SK-N-SH treated with all-trans-retinoic acid at 6 μM for 48 hours (cell line): ENCODE results near the gene GPRIN3.

Experiments used
- ATAC-seq: fragments of 200-7000 bp; cut with Tn5 transposase; 3 replicates; pipeline ENCODE4 v1.9.1; 2020; ENCODE audit warnings: mild to moderate bottlenecking, moderate library complexity
- ARNTL ChIP-seq: fragments of 450-650 bp; formaldehyde crosslinking; IDR thresholded peaks from 2 replicates; pipeline ENCODE4 v1.5.0; 2020; ENCODE audit warnings: low read depth, mild to moderate bottlenecking, moderate library complexity, borderline replicate concordance
- BACH2 ChIP-seq: fragments of 250-450 bp; sonication (Bioruptor Pico); IDR thresholded peaks from 2 replicates; pipeline ENCODE4 v1.9.0; 2021; ENCODE audit warnings: mild to moderate bottlenecking, borderline replicate concordance
- CREB5 ChIP-seq: fragments of 250-450 bp; sonication (Bioruptor Pico); IDR thresholded peaks from 2 replicates; pipeline ENCODE4 v1.5.1; 2020; ENCODE audit warnings: low read depth, mild to moderate bottlenecking, moderate library complexity
- CSDC2 ChIP-seq: fragments of 250-450 bp; sonication (Bioruptor Pico); IDR thresholded peaks from 2 replicates; pipeline ENCODE4 v1.5.0; 2020; ENCODE audit warnings: mild to moderate bottlenecking, moderate library complexity
- CSRNP3 ChIP-seq: fragments of 250-450 bp; sonication (Bioruptor Pico); IDR thresholded peaks from 2 replicates; pipeline ENCODE4 v1.5.1; 2021; ENCODE audit warnings: mild to moderate bottlenecking, moderate library complexity
- ESRRG ChIP-seq: fragments of 250-450 bp; sonication (Bioruptor Pico); IDR thresholded peaks from 2 replicates; pipeline ENCODE4 v1.6.1; 2021; ENCODE audit warnings: mild to moderate bottlenecking
- GLIS3 ChIP-seq: fragments of 250-450 bp; sonication (Bioruptor Pico); IDR thresholded peaks from 2 replicates; pipeline ENCODE4 v1.5.0; 2020; ENCODE audit warnings: mild to moderate bottlenecking, moderate library complexity
- ISL1 ChIP-seq: fragments of 250-450 bp; sonication (Bioruptor Pico); IDR thresholded peaks from 2 replicates; pipeline ENCODE4 v2.1.2; 2022; ENCODE audit warnings: mild to moderate bottlenecking, moderate library complexity
- PATZ1 ChIP-seq: fragments of 250-450 bp; sonication (Bioruptor Pico); IDR thresholded peaks from 2 replicates; pipeline ENCODE4 v1.8.0; 2020; ENCODE audit warnings: mild to moderate bottlenecking, moderate library complexity, borderline replicate concordance
- POU6F1 ChIP-seq: fragments of 250-450 bp; sonication (Bioruptor Pico); IDR thresholded peaks from 2 replicates; pipeline ENCODE4 v1.8.0; 2021; ENCODE audit warnings: low read depth, mild to moderate bottlenecking, moderate library complexity, borderline replicate concordance
- PPARA ChIP-seq: fragments of 250-450 bp; sonication (Bioruptor Pico); IDR thresholded peaks from 2 replicates; pipeline ENCODE4 v1.5.0; 2020; ENCODE audit warnings: mild to moderate bottlenecking, borderline replicate concordance
- RARB ChIP-seq: fragments of 250-450 bp; sonication (Bioruptor Pico); IDR thresholded peaks from 2 replicates; pipeline ENCODE4 v1.8.0; 2021; ENCODE audit warnings: mild to moderate bottlenecking, moderate library complexity
- SNAI2 ChIP-seq: fragments of 250-450 bp; sonication (Bioruptor Pico); IDR thresholded peaks from 2 replicates; pipeline ENCODE4 v1.5.0; 2020; ENCODE audit warnings: mild to moderate bottlenecking, moderate library complexity
- TCF4 ChIP-seq: fragments of 250-450 bp; sonication (Bioruptor Pico); IDR thresholded peaks from 2 replicates; pipeline ENCODE4 v1.8.0; 2021; ENCODE audit warnings: mild to moderate bottlenecking, moderate library complexity, borderline replicate concordance
- TOX ChIP-seq: fragments of 250-450 bp; sonication (Bioruptor Pico); IDR thresholded peaks from 2 replicates; pipeline ENCODE4 v1.8.0; 2021; ENCODE audit warnings: mild to moderate bottlenecking, moderate library complexity, borderline replicate concordance
- TSHZ2 ChIP-seq: fragments of 250-450 bp; sonication (Bioruptor Pico); IDR thresholded peaks from 2 replicates; pipeline ENCODE4 v1.5.0; 2020; ENCODE audit warnings: mild to moderate bottlenecking, moderate library complexity
- ZC3H10 ChIP-seq: fragments of 250-450 bp; sonication (Bioruptor Pico); IDR thresholded peaks from 2 replicates; pipeline ENCODE4 v1.5.1; 2021; ENCODE audit warnings: mild to moderate bottlenecking, moderate library complexity
- ZNF70 ChIP-seq: fragments of 450-650 bp; formaldehyde crosslinking; IDR thresholded peaks from 2 replicates; pipeline ENCODE4 v1.5.0; 2020; ENCODE audit warnings: mild to moderate bottlenecking, moderate library complexity
- ZNF8 ChIP-seq: fragments of 450-650 bp; formaldehyde crosslinking; IDR thresholded peaks from 2 replicates; pipeline ENCODE4 v1.5.0; 2020; ENCODE audit warnings: mild to moderate bottlenecking, moderate library complexity

The GPRIN3 gene

GRCh38 chr4:89273741-89274141, 33.9 kb downstream of the GPRIN3 start:
- no peak for ATAC-seq
- TF ChIP-seq CREB5 (CRISPR knock-in tag) (no peak), GLIS3 (CRISPR knock-in tag) (no peak)
- TF ChIP-seq, all 23 proteins: peak for 0

GRCh38 chr4:89270792-89271191, 36.8 kb downstream of the GPRIN3 start:
- ATAC-seq: no peak
- TF ChIP-seq ZNF8 (CRISPR knock-in tag) (no peak), ESRRG (CRISPR knock-in tag) (no peak), GLIS3 (CRISPR knock-in tag) (no peak), CSDC2 (CRISPR knock-in tag) (no peak), CSRNP3 (no peak), TSHZ2 (CRISPR knock-in tag) (no peak), SNAI2 (CRISPR knock-in tag) (no peak), PATZ1 (no peak)

GRCh38 chr4:89269121-89269666, 38.4 kb downstream of the GPRIN3 start:
- no peak for TF ChIP-seq PPARA (CRISPR knock-in tag)
- no peak for TF ChIP-seq TOX (CRISPR knock-in tag)
- TF ChIP-seq ISL1 (CRISPR knock-in tag): no peak
- no peak for TF ChIP-seq SNAI2 (CRISPR knock-in tag)
- no peak for TF ChIP-seq BACH2
- TF ChIP-seq PATZ1: no peak
- no peak for TF ChIP-seq CSRNP3
- TF ChIP-seq ZC3H10: no peak
- TF ChIP-seq ARNTL: no peak
- TF ChIP-seq POU6F1 (CRISPR knock-in tag): no peak
- TF ChIP-seq TCF4 (CRISPR knock-in tag): no peak
- no peak for TF ChIP-seq RARB (CRISPR knock-in tag)
- no peak for TF ChIP-seq ESRRG (CRISPR knock-in tag)
- no peak for TF ChIP-seq ZNF70 (CRISPR knock-in tag)
- ATAC-seq: no peak
